Prostate gland (tissue), 2 donors: Measurements from ENCODE around the gene CLMP. TPM values are rescaled to one million over a fixed set of nuclear protein-coding genes. Genes with fewer than 3 reads are reported as not detected.

Experiments
- DNase-seq: peaks from one replicate; pipeline ENCODE4 v3.0.0-alpha.2; 2019; ENCODE audit warnings: low spot score
- H3K27ac ChIP-seq, 2 donors: fragments of 200-600 bp; sonication (generic); 2 replicates each; pipeline ENCODE4 v1.5.1; 2017 to 2019
- H3K27me3 ChIP-seq: fragments of 200-600 bp; sonication (generic); replicated peaks from 2 replicates; pipeline ENCODE4 v1.5.1; 2019; ENCODE audit not compliant: insufficient read depth
- H3K36me3 ChIP-seq, 2 donors: fragments of 200-600 bp; sonication (generic); 1 replicate in 1 of 2; 2 replicates in 1 of 2; pipeline versions ENCODE4 v1.5.1 to v1.8.1; 2017 to 2019
- H3K4me1 ChIP-seq: fragments of 200-600 bp; sonication (generic); replicated peaks from 2 replicates; pipeline ENCODE4 v1.5.1; 2019
- H3K4me3 ChIP-seq, 2 donors: fragments of 200-600 bp; sonication (generic); 2 replicates each; pipeline ENCODE4 v1.5.1; 2017 to 2019
- H3K9me3 ChIP-seq: fragments of 200-600 bp; sonication (generic); 2 replicates; pipeline ENCODE4 v1.5.1; 2017
- CTCF ChIP-seq, 4 experiments: fragments of 200-600 bp in 2 of 4; fragments of 450-650 bp in 2 of 4; sonication (generic) in 2 of 4; IDR thresholded peaks; 1 replicate in 3 of 4; 2 replicates in 1 of 4; pipeline ENCODE4 v1.5.1; 2016 to 2019; ENCODE audit warnings: antibody characterized with exemption in 4 of 4, mild to moderate bottlenecking in 2 of 4, moderate library complexity in 2 of 4
- POLR2A ChIP-seq: fragments of 450-650 bp; IDR thresholded peaks from one replicate; pipeline ENCODE4 v1.6.1; 2016; ENCODE audit warnings: antibody characterized with exemption, mild to moderate bottlenecking
- POLR2AphosphoS5 ChIP-seq: sonication (generic); formaldehyde crosslinking; IDR thresholded peaks from one replicate; pipeline ENCODE4 v1.6.1; 2017; ENCODE audit warnings: antibody characterized with exemption
- WGBS: methylation state at CpG from one replicate; pipeline ENCODE4 v1.1.5; 2018; 5-methylcytosine and 5-hydroxymethylcytosine counted together
- intact Hi-C: fragments of 100-400 bp; cut with DNase I; formaldehyde crosslinking; loops from one replicate; pipeline ENCODE4 v1.14.2; 2022
- total RNA-seq, 2 donors: library from RNA; depleted of rRNA; stranded (reverse); fragments of >200 nt; gene quantifications; one replicate each; pipeline ENCODE4 v1.1.0, GENCODE V29; 2016

The CLMP gene
- total RNA-seq, 2 donors from 2014 or later = 5.0 to 10.7 TPM

- WGBS = 91% methylated on average over 7 of the region's 7 CpGs
- no peaks in the 10 kb centered on the region for H3K9me3 ChIP-seq
- no peak for TF ChIP-seq POLR2AphosphoS5
- TF ChIP-seq POLR2A = no peak
- no peak for TF ChIP-seq CTCF (IDR thresholded peaks at IDR 0.05)
- no peaks in the 10 kb centered on the region for H3K4me1 ChIP-seq
- intact Hi-C loops = no loop called here
- H3K27ac ChIP-seq = no peak overlapping the region
- H3K36me3 ChIP-seq = no peaks in the 10 kb centered on the region
- no peaks in the 10 kb centered on the region for H3K27me3 ChIP-seq
- DNase-seq = no peak
- H3K4me3 ChIP-seq = no peak overlapping the region
These were observed 30.2 kb downstream of the CLMP start for GRCh38 chr11:123164732-123165450.

- Histone ChIP-seq H3K36me3 (no peaks in the 10 kb centered on the region), H3K4me3 (no peak overlapping the region), H3K9me3 (no peaks in the 10 kb centered on the region), H3K27ac (no peak overlapping the region), H3K27me3 (no peaks in the 10 kb centered on the region), H3K4me1 (no peaks in the 10 kb centered on the region)
- DNase-seq = no peak
- TF ChIP-seq POLR2AphosphoS5 (no peak), CTCF (IDR thresholded peaks at IDR 0.05) (no peak), POLR2A (no peak)
- 91% methylated on average over 4 of the region's 4 CpGs for WGBS
- intact Hi-C loops = no loop called here
These were observed 31.4 kb downstream of the CLMP start for GRCh38 chr11:123163621-123164020.

GRCh38 chr11:123161376-123162030 lies 33.5 kb downstream of the CLMP start:
- intact Hi-C loops = no loop called here
- WGBS = 90% methylated on average over 8 of the region's 8 CpGs
- no peaks in the 10 kb centered on the region for H3K36me3 ChIP-seq

GRCh38 chr11:123159183-123159857 lies 35.7 kb downstream of the CLMP start:
- WGBS = 75% methylated on average over 10 of the region's 10 CpGs
- no peak overlapping the region for H3K27ac ChIP-seq
- intact Hi-C loops = no loop called here
- no peaks in the 10 kb centered on the region for H3K9me3 ChIP-seq
- H3K4me1 ChIP-seq = no peaks in the 10 kb centered on the region
- H3K4me3 ChIP-seq = no peak overlapping the region
- no peaks in the 10 kb centered on the region for H3K36me3 ChIP-seq
- no peaks in the 10 kb centered on the region for H3K27me3 ChIP-seq
- TF ChIP-seq POLR2A (no peak), CTCF (IDR thresholded peaks at IDR 0.05) (no peak)
- DNase-seq = no peak

More at GRCh38 chr11:123161376-123162030, 33.5 kb downstream of the CLMP start:
- H3K27ac ChIP-seq = no peak overlapping the region
- no peaks in the 10 kb centered on the region for H3K9me3 ChIP-seq
- no peak overlapping the region for H3K4me3 ChIP-seq
- no peak for DNase-seq
- no peaks in the 10 kb centered on the region for H3K4me1 ChIP-seq
- TF ChIP-seq CTCF (IDR thresholded peaks at IDR 0.05) (no peak), POLR2AphosphoS5 (no peak), POLR2A (no peak)
- no peaks in the 10 kb centered on the region for H3K27me3 ChIP-seq
